BE2C (cell line): ENCODE results near the gene TM9SF4.
A peak's percentile ranks its signal among the peaks of the same experiment; 100 is the strongest.

Experiments used
- DNase-seq: peaks from one replicate; pipeline ENCODE4 v3.0.0-alpha.2; 2020
- H3K27me3 ChIP-seq: fragments of 250-450 bp; sonication (Bioruptor Pico); 2 replicates; pipeline ENCODE4 v1.5.1; 2020; ENCODE audit warnings: mild to moderate bottlenecking
- H3K36me3 ChIP-seq: fragments of 250-450 bp; sonication (Bioruptor Pico); 2 replicates; pipeline ENCODE4 v1.5.1; 2020; ENCODE audit warnings: mild to moderate bottlenecking
- H3K4me1 ChIP-seq: fragments of 250-450 bp; sonication (Bioruptor Pico); 2 replicates; pipeline ENCODE4 v1.5.1; 2020
- H3K4me3 ChIP-seq: 2 replicates; pipeline ENCODE4 v1.5.1; 2011; ENCODE audit warnings: low read depth, low read length
- H3K9me3 ChIP-seq: fragments of 250-450 bp; sonication (Bioruptor Pico); 2 replicates; pipeline ENCODE4 v1.5.1; 2020
- CTCF ChIP-seq: IDR thresholded peaks from 2 replicates; pipeline ENCODE4 v1.5.1; 2012; ENCODE audit warnings: mild to moderate bottlenecking, low read depth, low read length

The TM9SF4 gene

GRCh38 chr20:32153156-32153665 is 43.7 kb downstream of the TM9SF4 start:
- H3K4me1 ChIP-seq: no peaks in the 10 kb centered on the region
- no peak for DNase-seq
- H3K36me3 ChIP-seq: peaks cover 58% of the 10 kb centered on the region
- no peak for TF ChIP-seq CTCF
- no peak overlapping the region for H3K4me3 ChIP-seq
- H3K27me3 ChIP-seq: no peaks in the 10 kb centered on the region
- H3K9me3 ChIP-seq: no peaks in the 10 kb centered on the region

- H3K27me3 ChIP-seq: no peaks in the 10 kb centered on the region
- no peaks in the 10 kb centered on the region for H3K4me1 ChIP-seq
- no peak for DNase-seq
- H3K36me3 ChIP-seq: peaks cover 62% of the 10 kb centered on the region
- H3K9me3 ChIP-seq: no peaks in the 10 kb centered on the region
- TF ChIP-seq CTCF: no peak
- no peak overlapping the region for H3K4me3 ChIP-seq
Measured at GRCh38 chr20:32153771-32154170, 44.3 kb downstream of the TM9SF4 start.

GRCh38 chr20:32155017-32155981 is 45.8 kb downstream of the TM9SF4 start:
- Histone ChIP-seq H3K4me3 (no peak overlapping the region), H3K36me3 (peaks cover 62% of the 10 kb centered on the region), H3K4me1 (no peaks in the 10 kb centered on the region), H3K9me3 (no peaks in the 10 kb centered on the region), H3K27me3 (no peaks in the 10 kb centered on the region)
- peak; percentile 67 for TF ChIP-seq CTCF
- DNase-seq: peak; percentile 64

- no peak for DNase-seq
- no peak overlapping the region for H3K4me3 ChIP-seq
- no peaks in the 10 kb centered on the region for H3K9me3 ChIP-seq
- TF ChIP-seq CTCF: no peak
- H3K27me3 ChIP-seq: no peaks in the 10 kb centered on the region
- peaks cover 66% of the 10 kb centered on the region for H3K36me3 ChIP-seq
- H3K4me1 ChIP-seq: no peaks in the 10 kb centered on the region
Measured at GRCh38 chr20:32157611-32158010, 48.1 kb downstream of the TM9SF4 start.

- peaks cover 62% of the 10 kb centered on the region for H3K36me3 ChIP-seq
- H3K9me3 ChIP-seq: no peaks in the 10 kb centered on the region
- no peak overlapping the region for H3K4me3 ChIP-seq
- no peaks in the 10 kb centered on the region for H3K27me3 ChIP-seq
- no peak for TF ChIP-seq CTCF
- no peak for DNase-seq
- no peaks in the 10 kb centered on the region for H3K4me1 ChIP-seq
Measured at GRCh38 chr20:32158351-32158750, 48.8 kb downstream of the TM9SF4 start.
